Neural cell (in vitro differentiated cells): ENCODE data around the gene DSTN. TPM values are rescaled to one million over a fixed set of nuclear protein-coding genes. Genes with fewer than 3 reads are reported as not detected.

ENCODE experiments used
- H2AFZ ChIP-seq: fragments of 200-600, 300-800 bp; sonication (generic), shearing (Covaris generic); 2 replicates; pipeline ENCODE4 v1.6.0; 2014; ENCODE audit warnings: low read depth, mild to moderate bottlenecking, antibody characterized with exemption, low read length, moderate library complexity
- H3F3A ChIP-seq: fragments of 200-600 bp; shearing (Covaris generic); 2 replicates; pipeline ENCODE4 v1.6.1; 2016; ENCODE audit warnings: mild to moderate bottlenecking, moderate library complexity, mixed read lengths, antibody characterized with exemption, low read length; ENCODE audit not compliant: insufficient read depth, poor library complexity, severe bottlenecking
- H3K27ac ChIP-seq: fragments of 200-600, 300-800 bp; sonication (generic), shearing (Covaris generic); 2 replicates; pipeline ENCODE4 v1.5.1; 2014; ENCODE audit warnings: mild to moderate bottlenecking, low read length, moderate library complexity
- H3K27me3 ChIP-seq: fragments of 300-800, 200-600 bp; sonication (generic), shearing (Covaris generic); 2 replicates; pipeline ENCODE4 v1.6.0; 2014; ENCODE audit warnings: mild to moderate bottlenecking, low read depth, low read length, moderate library complexity; ENCODE audit not compliant: insufficient read depth
- H3K36me3 ChIP-seq: fragments of 300-800, 200-600 bp; sonication (generic), shearing (Covaris generic); 2 replicates; pipeline ENCODE4 v1.5.1; 2014; ENCODE audit warnings: mild to moderate bottlenecking, antibody characterized with exemption, low read length, moderate library complexity; ENCODE audit not compliant: insufficient read depth
- H3K4me2 ChIP-seq: fragments of 300-800, 200-600 bp; sonication (generic), shearing (Covaris generic); 2 replicates; pipeline ENCODE4 v1.6.0; 2014; ENCODE audit warnings: mild to moderate bottlenecking, low read length
- H3K4me3 ChIP-seq: fragments of 300-800, 200-600 bp; sonication (generic), shearing (Covaris generic); 2 replicates; pipeline ENCODE4 v1.5.1; 2014; ENCODE audit warnings: mild to moderate bottlenecking, low read length, moderate library complexity
- H3K79me2 ChIP-seq: fragments of 200-600 bp; shearing (Covaris generic); replicated peaks from 2 replicates; pipeline ENCODE4 v1.6.0; 2014; ENCODE audit warnings: mild to moderate bottlenecking, low read length, moderate library complexity; ENCODE audit not compliant: insufficient read depth
- H3K9ac ChIP-seq: fragments of 300-800, 200-600 bp; sonication (generic), shearing (Covaris generic); 2 replicates; pipeline ENCODE4 v1.6.1; 2016; ENCODE audit warnings: mild to moderate bottlenecking, low read length, mixed read lengths
- H3K9me2 ChIP-seq: fragments of 200-600 bp; shearing (Covaris generic); 2 replicates; pipeline ENCODE4 v1.6.1; 2016; ENCODE audit warnings: mild to moderate bottlenecking, low read length, mixed read lengths; ENCODE audit not compliant: insufficient read depth
- H3K9me3 ChIP-seq: fragments of 200-600, 300-800 bp; sonication (generic), shearing (Covaris generic); 2 replicates; pipeline ENCODE4 v1.6.1; 2016; ENCODE audit warnings: mild to moderate bottlenecking, mixed run types, low read length, moderate library complexity, mixed read lengths
- H4K20me1 ChIP-seq: fragments of 200-600 bp; shearing (Covaris generic); 2 replicates; pipeline ENCODE4 v1.6.1; 2016; ENCODE audit warnings: mild to moderate bottlenecking, mixed run types; ENCODE audit not compliant: insufficient read depth
- CTCF ChIP-seq: fragments of 450-650 bp; IDR thresholded peaks from 2 replicates; pipeline ENCODE4 v1.5.1; 2014; ENCODE audit warnings: antibody characterized with exemption, mild to moderate bottlenecking, moderate library complexity; ENCODE audit not compliant: poor library complexity, severe bottlenecking
- EP300 ChIP-seq: fragments of 450-650 bp; conservative IDR thresholded peaks from 2 replicates; pipeline ENCODE4 v1.6.1; 2014; ENCODE audit warnings: antibody characterized with exemption, mild to moderate bottlenecking, moderate library complexity; ENCODE audit not compliant: poor library complexity, severe bottlenecking
- EZH2 ChIP-seq: fragments of 200-600, 300-800 bp; shearing (Covaris generic), sonication (generic); IDR thresholded peaks from 2 replicates; pipeline ENCODE4 v1.6.1; 2014; ENCODE audit warnings: antibody characterized with exemption, low read length, borderline replicate concordance, mild to moderate bottlenecking; ENCODE audit not compliant: insufficient read depth, poor library complexity, severe bottlenecking
- MXI1 ChIP-seq: fragments of 450-650 bp; conservative IDR thresholded peaks from 2 replicates; pipeline ENCODE4 v1.6.1; 2014; ENCODE audit warnings: antibody characterized with exemption, mild to moderate bottlenecking; ENCODE audit not compliant: poor library complexity, severe bottlenecking
- POLR2AphosphoS5 ChIP-seq: IDR thresholded peaks from 2 replicates; pipeline ENCODE4 v1.6.1; 2012
- RAD21 ChIP-seq: fragments of 450-650 bp; conservative IDR thresholded peaks from 2 replicates; pipeline ENCODE4 v1.6.1; 2014; ENCODE audit warnings: antibody characterized with exemption, mild to moderate bottlenecking, moderate library complexity
- REST ChIP-seq: IDR thresholded peaks from 2 replicates; pipeline ENCODE4 v1.6.1; 2012; ENCODE audit warnings: borderline replicate concordance
- SMC3 ChIP-seq: fragments of 450-650 bp; conservative IDR thresholded peaks from 2 replicates; pipeline ENCODE4 v1.6.1; 2014; ENCODE audit warnings: antibody characterized with exemption, mild to moderate bottlenecking, moderate library complexity; ENCODE audit not compliant: poor library complexity
- TAF1 ChIP-seq: IDR thresholded peaks from 2 replicates; pipeline ENCODE4 v1.6.1; 2012; ENCODE audit warnings: low read depth
- polyA plus RNA-seq: library from polyadenylated mRNA; depleted of rRNA; stranded (reverse); fragments of >200 nt; gene quantifications from 2 replicates; pipeline ENCODE4 v1.2.3, GENCODE V29; 2014

DSTN gene
- polyA plus RNA-seq, 1 donor from 2014 or later, result 276 TPM

GRCh38 chr20:17651129-17651759, 81.4 kb downstream of the DSTN start:
- no peak overlapping the region for H3K4me3 ChIP-seq
- no peak for TF ChIP-seq EP300
- peaks cover 5% of the 10 kb centered on the region for H3K27me3 ChIP-seq
- no peaks in the 10 kb centered on the region for H3K79me2 ChIP-seq
- no peaks in the 10 kb centered on the region for H4K20me1 ChIP-seq
- H3F3A ChIP-seq, result no peaks in the 10 kb centered on the region
- H3K9me3 ChIP-seq, result no peaks in the 10 kb centered on the region
- H3K36me3 ChIP-seq, result no peaks in the 10 kb centered on the region
- no peak overlapping the region for H2AFZ ChIP-seq
- H3K9ac ChIP-seq, result no peak overlapping the region
- H3K27ac ChIP-seq, result no peak overlapping the region
- H3K4me2 ChIP-seq, result no peak overlapping the region
- H3K9me2 ChIP-seq, result no peaks in the 10 kb centered on the region

GRCh38 chr20:17651760-17652388, 82.0 kb downstream of the DSTN start:
- Histone ChIP-seq H3F3A (no peaks in the 10 kb centered on the region), H3K4me2 (no peak overlapping the region), H3K9me3 (no peaks in the 10 kb centered on the region), H3K36me3 (no peaks in the 10 kb centered on the region), H3K4me3 (no peak overlapping the region), H3K27ac (no peak overlapping the region), H3K9me2 (no peaks in the 10 kb centered on the region), H4K20me1 (no peaks in the 10 kb centered on the region), H2AFZ (no peak overlapping the region), H3K79me2 (no peaks in the 10 kb centered on the region), H3K27me3 (no peaks in the 10 kb centered on the region), H3K9ac (no peak overlapping the region)
- TF ChIP-seq EZH2 (no peak), REST (no peak), TAF1 (no peak), SMC3 (no peak), CTCF (no peak), MXI1 (no peak), POLR2AphosphoS5 (no peak), RAD21 (no peak), EP300 (no peak)
